Coronary artery (tissue), 2 donors: Measurements from ENCODE around the gene TSSC4.

Experiments used
- DNase-seq: peaks from one replicate; pipeline ENCODE4 v3.0.0-alpha.2; 2017; ENCODE audit warnings: low spot score
- H3K27ac ChIP-seq, 2 donors: fragments of 200-600 bp; sonication (generic); one replicate each; pipeline ENCODE4 v1.5.1; 2016 to 2019
- H3K4me3 ChIP-seq: fragments of 200-600 bp; sonication (generic); 2 replicates; pipeline ENCODE4 v1.5.1; 2016; ENCODE audit warnings: mild to moderate bottlenecking, moderate library complexity
- CTCF ChIP-seq: fragments of 200-600 bp; sonication (generic); IDR thresholded peaks from one replicate; pipeline ENCODE4 v1.5.1; 2019; ENCODE audit warnings: antibody characterized with exemption

TSSC4 gene

GRCh38 chr11:2425506-2425905 is 25.0 kb downstream of the TSSC4 start:
- TF ChIP-seq CTCF = no peak
- no peak for DNase-seq
- Histone ChIP-seq H3K4me3 (no peak overlapping the region), H3K27ac (no peak overlapping the region)

DNA sequence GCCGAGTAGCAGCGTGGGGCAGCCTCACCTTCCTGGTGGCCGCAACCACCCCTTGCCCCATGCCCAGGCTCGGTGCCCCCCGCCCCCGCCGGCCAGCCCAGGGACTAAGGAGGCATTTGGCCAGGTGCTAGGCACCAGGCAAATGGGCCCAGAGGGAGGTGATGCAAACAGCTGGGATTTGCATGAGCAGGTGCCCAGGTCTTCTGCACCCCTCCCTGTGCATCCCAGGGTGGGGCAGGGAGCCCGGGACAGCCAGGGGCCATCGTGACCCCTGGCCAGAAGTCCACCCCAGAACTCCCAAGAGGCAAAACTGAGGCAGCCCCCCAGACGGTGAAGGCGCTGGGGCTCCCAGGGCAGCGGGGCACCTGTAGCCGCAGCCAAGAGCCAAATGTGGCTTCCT is 25.7 kb downstream of the TSSC4 start:
- TF ChIP-seq CTCF = no peak
- no peak for DNase-seq
- Histone ChIP-seq H3K4me3 (no peak overlapping the region), H3K27ac (no peak overlapping the region)

GRCh38 chr11:2426826-2427521 is 26.4 kb downstream of the TSSC4 start:
- DNase-seq = no peak
- no peak overlapping the region for H3K27ac ChIP-seq
- no peak for TF ChIP-seq CTCF
- no peak overlapping the region for H3K4me3 ChIP-seq

DNA sequence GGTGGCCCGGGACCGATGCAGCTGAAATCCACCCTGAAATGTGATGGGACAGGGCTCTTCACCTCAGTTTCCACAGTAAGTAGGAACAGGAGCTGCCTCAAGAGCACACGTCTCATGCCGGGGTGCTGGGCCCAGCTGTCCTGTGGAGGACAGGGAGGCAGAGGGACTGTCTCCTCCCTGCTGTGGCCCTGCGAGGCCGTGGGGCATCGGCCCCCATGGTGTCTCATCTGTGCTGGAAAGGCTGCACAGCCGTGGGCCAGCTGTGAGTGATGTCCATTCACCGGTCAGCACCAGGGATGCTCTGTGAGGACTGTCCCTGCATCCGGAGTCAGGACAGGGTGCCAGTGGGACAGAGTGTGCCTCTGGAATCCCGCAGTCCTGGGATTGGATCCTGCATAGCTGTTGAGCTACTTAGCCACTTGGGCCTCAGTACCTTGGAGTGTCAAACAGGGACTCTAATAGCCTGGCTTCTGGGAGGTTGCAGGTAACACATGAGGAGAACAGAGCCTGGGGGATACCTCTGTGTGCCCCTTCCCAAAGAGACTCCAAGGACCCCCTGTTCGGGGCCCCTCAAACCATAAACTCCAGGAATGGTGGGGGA is 27.3 kb downstream of the TSSC4 start:
- TF ChIP-seq CTCF = no peak
- H3K27ac ChIP-seq = no peak overlapping the region
- no peak overlapping the region for H3K4me3 ChIP-seq
- no peak for DNase-seq

DNA sequence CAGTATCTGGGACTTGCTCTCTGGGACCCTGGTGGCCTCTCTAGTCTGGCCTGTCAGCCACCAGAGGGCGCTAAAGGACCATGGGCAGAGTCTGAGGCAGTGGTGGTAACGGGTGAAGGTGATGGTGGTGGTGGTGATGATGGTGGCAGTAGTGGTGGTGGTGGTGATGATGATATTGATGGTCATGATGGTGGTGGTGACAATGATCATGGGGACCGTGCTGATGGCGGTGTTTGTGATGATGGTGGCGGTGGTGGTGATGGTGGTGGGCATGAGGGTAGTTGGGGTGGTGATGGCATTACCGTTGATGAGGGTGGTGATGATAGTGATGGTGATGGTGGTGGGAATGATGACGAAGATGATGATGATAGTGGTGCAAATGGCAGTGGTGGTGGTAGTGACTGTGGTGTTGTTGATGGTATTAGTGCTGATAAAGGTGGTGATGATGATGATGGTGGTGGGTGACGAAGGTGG is 27.8 kb downstream of the TSSC4 start:
- Histone ChIP-seq H3K27ac (no peak overlapping the region), H3K4me3 (no peak overlapping the region)
- no peak for DNase-seq
- peak; percentile 32 for TF ChIP-seq CTCF

DNA sequence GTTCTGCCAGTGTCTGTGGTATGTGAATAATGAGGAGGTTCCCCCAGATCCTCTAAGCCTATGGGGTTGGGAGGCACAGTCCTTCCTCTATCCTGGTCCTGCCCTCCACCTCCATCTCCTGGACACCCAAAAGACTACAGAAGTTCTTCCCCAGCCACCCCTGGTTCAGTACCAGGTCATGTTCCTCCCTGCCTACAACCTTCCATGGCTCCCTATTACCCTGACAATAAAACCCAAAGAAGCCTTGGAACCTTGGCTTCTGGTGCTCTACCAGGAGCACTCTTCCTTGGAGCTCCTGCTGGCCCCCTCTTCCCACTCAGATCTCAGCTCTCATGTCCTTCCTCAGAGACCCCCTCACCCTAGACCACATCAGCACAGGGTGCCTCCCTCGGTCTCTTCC is 30.8 kb downstream of the TSSC4 start:
- DNase-seq = no peak
- H3K4me3 ChIP-seq = no peak overlapping the region
- H3K27ac ChIP-seq = no peak overlapping the region
- TF ChIP-seq CTCF = no peak

DNA sequence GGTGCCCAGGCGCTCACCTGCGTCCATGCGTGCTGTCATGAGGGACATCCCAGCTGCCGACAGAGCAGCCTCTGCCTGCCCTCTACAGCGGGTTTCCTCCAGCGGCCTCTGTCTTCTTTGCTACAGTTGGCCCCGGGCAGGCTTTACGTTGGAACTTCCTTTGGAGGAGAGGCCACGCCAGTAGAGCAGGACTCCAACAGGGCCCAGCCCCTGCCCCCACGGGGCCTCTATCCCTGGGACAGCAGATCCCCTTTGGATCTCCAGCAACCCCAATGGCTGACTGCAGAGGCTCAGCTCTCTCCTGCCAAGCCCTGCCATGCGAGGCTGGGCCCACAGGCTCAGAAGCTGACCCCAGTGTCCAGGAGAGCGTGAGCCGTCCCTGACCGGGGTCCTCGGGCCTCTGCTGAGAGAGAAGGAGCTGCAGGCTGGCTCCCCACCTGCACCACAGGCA is 31.6 kb downstream of the TSSC4 start:
- no peak for TF ChIP-seq CTCF
- H3K4me3 ChIP-seq = no peak overlapping the region
- DNase-seq = no peak
- no peak overlapping the region for H3K27ac ChIP-seq
